HCT116 (cell line): ENCODE data around the gene DMGDH. TPM values are rescaled to one million over a fixed set of nuclear protein-coding genes. Genes with fewer than 3 reads are reported as not detected.

Experiments
- ATAC-seq: fragments of 200-7000 bp; cut with Tn5 transposase; 2 replicates; pipeline ENCODE4 v1.9.1; 2020; ENCODE audit warnings: mild to moderate bottlenecking, moderate library complexity
- BruUV-seq: library from RNA; stranded (reverse); fragments of 400-500 nt; replicated peaks from 2 replicates; lab custom pipeline; 2021; lab: Mats Ljungman, UMichigan
- CTCF ChIA-PET: fragments of 300-600 bp; sonication (Branson Sonifier 250); formaldehyde crosslinking; loops from one replicate; lab custom pipeline; 2021; ENCODE audit warnings: antibody characterized with exemption; lab: Charles Lee
- POLR2A ChIA-PET: fragments of 300-600, 350-600 bp; sonication (Branson Sonifier 250); formaldehyde crosslinking; loops from one replicate; lab custom pipeline; 2021; ENCODE audit warnings: antibody characterized with exemption; lab: Charles Lee
- RAD21 ChIA-PET, 2 experiments: fragments of 300-600 bp; sonication (Branson Sonifier 250); formaldehyde crosslinking; loops; one replicate each; lab custom pipeline; 2023; ENCODE audit warnings: low total read pairs in 2 of 2; ENCODE audit not compliant: uncharacterized antibody in 2 of 2, unreplicated experiment in 2 of 2, low non-redundant PET in 1 of 2; lab: Charles Lee
- DNase-seq: peaks from one replicate; pipeline ENCODE4 v3.0.0-alpha.2; 2010; ENCODE audit warnings: low read depth, low spot score
- H2AFZ ChIP-seq: fragments of 200-600 bp; shearing (Covaris generic), sonication (generic); 2 replicates; pipeline ENCODE4 v1.6.1; 2017; ENCODE audit warnings: low read depth, mixed run types, mixed read lengths, antibody characterized with exemption, low read length; ENCODE audit not compliant: poor library complexity, severe bottlenecking
- H3K27ac ChIP-seq: 2 replicates; pipeline ENCODE4 v1.5.1; 2012; ENCODE audit warnings: low read depth, low read length
- H3K27me3 ChIP-seq: fragments of 200-600 bp; sonication (generic); 2 replicates; pipeline ENCODE4 v1.6.1; 2016; ENCODE audit warnings: mixed run types, low read length, mixed read lengths; ENCODE audit not compliant: insufficient read depth
- H3K36me3 ChIP-seq, 2 experiments: fragments of 200-500 bp in 1 of 2; fragments of 200-600 bp in 1 of 2; sonication (Bioruptor generic) in 1 of 2; sonication (generic) in 1 of 2; 2 replicates each; pipeline versions ENCODE4 v1.5.1 to v1.6.1; 2014 to 2016; ENCODE audit warnings: low read length in 2 of 2, inconsistent platforms in 1 of 2, mixed read lengths in 1 of 2, mixed run types in 1 of 2; ENCODE audit not compliant: insufficient read depth in 2 of 2, control insufficient read depth in 1 of 2
- H3K4me1 ChIP-seq, 2 experiments: fragments of 200-600 bp in 1 of 2; sonication (generic) in 1 of 2; 2 replicates each; pipeline versions ENCODE4 v1.5.1 to v1.6.1; 2012 to 2017; ENCODE audit warnings: low read length in 2 of 2, inconsistent platforms in 1 of 2, mild to moderate bottlenecking in 1 of 2, mixed read lengths in 1 of 2, mixed run types in 1 of 2, moderate library complexity in 1 of 2; ENCODE audit not compliant: insufficient read depth in 2 of 2, control insufficient read depth in 1 of 2
- H3K4me2 ChIP-seq: fragments of 200-600 bp; sonication (generic); 2 replicates; pipeline ENCODE4 v1.6.1; 2017; ENCODE audit warnings: mixed run types, low read length, mixed read lengths
- H3K4me3 ChIP-seq, 2 experiments: fragments of 200-600 bp in 1 of 2; sonication (generic) in 1 of 2; replicated peaks in 1 of 2; 2 replicates each; pipeline ENCODE4 v1.5.1; 2011 to 2016; ENCODE audit warnings: low read length in 2 of 2, control low read depth in 1 of 2, low read depth in 1 of 2, mild to moderate bottlenecking in 1 of 2, mixed read lengths in 1 of 2, mixed run types in 1 of 2
- H3K79me2 ChIP-seq: fragments of 200-600 bp; sonication (generic); 2 replicates; pipeline ENCODE4 v1.6.1; 2017; ENCODE audit warnings: mild to moderate bottlenecking, mixed run types, low read length, moderate library complexity, mixed read lengths; ENCODE audit not compliant: insufficient read depth
- H3K9ac ChIP-seq: fragments of 200-600 bp; sonication (generic); 2 replicates; pipeline ENCODE4 v1.6.1; 2016; ENCODE audit warnings: low read length, mixed read lengths
- H3K9me2 ChIP-seq: fragments of 200-600 bp; sonication (generic), shearing (Covaris generic); 2 replicates; pipeline ENCODE4 v1.6.1; 2017; ENCODE audit warnings: mixed run types, mild to moderate bottlenecking, moderate library complexity; ENCODE audit not compliant: insufficient read depth
- H3K9me3 ChIP-seq, 2 experiments: fragments of 200-500 bp in 1 of 2; fragments of 200-600 bp in 1 of 2; sonication (Bioruptor generic) in 1 of 2; sonication (generic) in 1 of 2; 2 replicates each; pipeline ENCODE4 v1.6.1; 2014 to 2017; ENCODE audit warnings: low read length in 2 of 2, mixed read lengths in 2 of 2, inconsistent platforms in 1 of 2, low read depth in 1 of 2, mild to moderate bottlenecking in 1 of 2, mixed run types in 1 of 2, moderate library complexity in 1 of 2; ENCODE audit not compliant: control insufficient read depth in 1 of 2, insufficient read depth in 1 of 2
- H4K20me1 ChIP-seq: fragments of 200-600 bp; sonication (generic), shearing (Covaris generic); 2 replicates; pipeline ENCODE4 v1.6.1; 2017; ENCODE audit warnings: mixed run types, mild to moderate bottlenecking, moderate library complexity; ENCODE audit not compliant: insufficient read depth
- CEBPB ChIP-seq: IDR thresholded peaks from 2 replicates; pipeline ENCODE4 v1.6.1; 2012; ENCODE audit warnings: low read depth
- CTCF ChIP-seq, 3 experiments: fragments of 200-600 bp in 1 of 3; sonication (generic) in 1 of 3; IDR thresholded peaks in 2 of 3; conservative IDR thresholded peaks in 1 of 3; 2 replicates each; pipeline ENCODE4 v1.5.1; 2012 to 2017; ENCODE audit warnings: low read depth in 2 of 3, low read length in 2 of 3, antibody characterized with exemption in 1 of 3, borderline replicate concordance in 1 of 3, control low read depth in 1 of 3, mild to moderate bottlenecking in 1 of 3, mixed read lengths in 1 of 3, mixed run types in 1 of 3, moderate library complexity in 1 of 3; ENCODE audit not compliant: insufficient read depth in 1 of 3
- EGR1 ChIP-seq: IDR thresholded peaks from 2 replicates; pipeline ENCODE4 v1.6.1; 2012; ENCODE audit warnings: low read depth
- ELF1 ChIP-seq: IDR thresholded peaks from 2 replicates; pipeline ENCODE4 v1.6.1; 2012; ENCODE audit warnings: low read depth, borderline replicate concordance
- POLR2A ChIP-seq: IDR thresholded peaks from 2 replicates; pipeline ENCODE4 v1.7.0; 2011; ENCODE audit warnings: borderline replicate concordance; ENCODE audit not compliant: insufficient read depth, insufficient read length; ENCODE audit errors: extremely low read depth
- POLR2AphosphoS5 ChIP-seq: IDR thresholded peaks from 2 replicates; pipeline ENCODE4 v1.6.1; 2011; ENCODE audit warnings: mild to moderate bottlenecking, low read depth, low read length, moderate library complexity
- REST ChIP-seq: IDR thresholded peaks from 2 replicates; pipeline ENCODE4 v1.6.1; 2012; ENCODE audit warnings: low read depth
- SIN3A ChIP-seq: IDR thresholded peaks from 2 replicates; pipeline ENCODE4 v1.6.1; 2012; ENCODE audit warnings: low read depth
- TCF7L2 ChIP-seq: IDR thresholded peaks from 2 replicates; pipeline ENCODE4 v1.7.0; 2011; ENCODE audit warnings: borderline replicate concordance, inconsistent platforms; ENCODE audit not compliant: insufficient read depth, insufficient read length; ENCODE audit errors: extremely low read depth
- YY1 ChIP-seq: IDR thresholded peaks from 2 replicates; pipeline ENCODE4 v1.6.1; 2011; ENCODE audit warnings: low read length, low read depth, moderate library complexity, mild to moderate bottlenecking; ENCODE audit not compliant: insufficient replicate concordance; ENCODE audit errors: extremely low read depth
- ZFX ChIP-seq: fragments of 450-650 bp; IDR thresholded peaks from 2 replicates; pipeline ENCODE4 v1.6.1; 2017
- intact Hi-C: fragments of 100-400 bp; cut with micrococcal nuclease; formaldehyde crosslinking; loops from 2 replicates; pipeline ENCODE4 v1.10.0; 2022
- total RNA-seq: library from RNA; stranded (reverse); gene quantifications from one replicate; pipeline ENCODE4 v1.2.1, GENCODE V29; 2021; ENCODE audit not compliant: unreplicated experiment
- TF ChIP-seq, protein P1 (sequence below): IDR thresholded peaks from 2 replicates; pipeline ENCODE4 v1.6.1; 2012
- TF ChIP-seq, protein P2 (sequence below): IDR thresholded peaks from 2 replicates; pipeline ENCODE4 v1.6.1; 2011; ENCODE audit warnings: mild to moderate bottlenecking, low read length, moderate library complexity; ENCODE audit not compliant: insufficient replicate concordance; ENCODE audit errors: extremely low read depth

Gene DMGDH
- total RNA-seq, 1 experiment from 2014 or later: 2.3 TPM

DNA sequence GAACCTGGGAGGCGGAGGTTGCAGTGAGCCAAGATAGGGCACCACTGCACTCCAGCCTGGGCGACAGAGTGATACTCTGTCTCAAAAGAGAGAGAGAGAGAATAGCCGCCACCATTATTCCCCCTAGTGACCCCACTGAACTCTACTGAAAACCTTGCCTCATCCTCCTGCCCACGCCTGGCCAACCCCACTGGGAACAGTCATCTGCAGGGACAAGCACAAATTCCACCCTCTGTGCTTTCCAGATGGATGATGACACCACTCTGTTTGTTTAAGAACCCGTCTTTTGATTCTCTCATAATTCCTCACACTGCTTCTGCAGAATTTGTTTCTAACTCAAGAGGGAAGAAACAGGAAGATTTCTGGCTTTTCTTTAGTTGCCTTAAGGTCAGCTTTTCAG lies 12.3 kb upstream of the DMGDH start:
- no peaks in the 10 kb centered on the region for H3K36me3 ChIP-seq
- no peak overlapping the region for H3K4me2 ChIP-seq
- POLR2A ChIA-PET: no interaction called here
- RAD21 ChIA-PET: no interaction called here
- H3K4me1 ChIP-seq: no peaks in the 10 kb centered on the region
- BruUV-seq: no TSS peak
- H3K79me2 ChIP-seq: no peaks in the 10 kb centered on the region
- no peak for DNase-seq
- no peaks in the 10 kb centered on the region for H4K20me1 ChIP-seq
- no peak overlapping the region for H2AFZ ChIP-seq
- no peak for ATAC-seq
- intact Hi-C loops: no loop called here
- H3K27me3 ChIP-seq: no peaks in the 10 kb centered on the region
- CTCF ChIA-PET: interaction anchor here (1.2 kb wide), 1 partner anchor 52 kb away, joined by 3 read pairs; no protein-coding TSS in a partner anchor
- H3K27ac ChIP-seq: no peak overlapping the region
- H3K9me3 ChIP-seq: no peaks in the 10 kb centered on the region
- no peaks in the 10 kb centered on the region for H3K9me2 ChIP-seq
- H3K9ac ChIP-seq: no peak overlapping the region
- TF ChIP-seq EGR1: no peak
- no peak for TF ChIP-seq ELF1
- TF ChIP-seq POLR2A: no peak
- TF ChIP-seq CTCF (IDR thresholded peaks at IDR 0.05 in 2 of 3, conservative IDR thresholded peaks at IDR 0.05 in 1 of 3; ENCODE audit: borderline replicate concordance in 1 of 3, insufficient read depth in 1 of 3, low read depth in 2 of 3, low read length in 2 of 3): no peak
- TF ChIP-seq, protein P1, sequence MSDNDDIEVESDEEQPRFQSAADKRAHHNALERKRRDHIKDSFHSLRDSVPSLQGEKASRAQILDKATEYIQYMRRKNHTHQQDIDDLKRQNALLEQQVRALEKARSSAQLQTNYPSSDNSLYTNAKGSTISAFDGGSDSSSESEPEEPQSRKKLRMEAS: no peak
- no peak for TF ChIP-seq YY1
- TF ChIP-seq SIN3A: no peak
- TF ChIP-seq TCF7L2: no peak
- TF ChIP-seq POLR2AphosphoS5: no peak
- no peak for TF ChIP-seq REST
- TF ChIP-seq, protein P2, sequence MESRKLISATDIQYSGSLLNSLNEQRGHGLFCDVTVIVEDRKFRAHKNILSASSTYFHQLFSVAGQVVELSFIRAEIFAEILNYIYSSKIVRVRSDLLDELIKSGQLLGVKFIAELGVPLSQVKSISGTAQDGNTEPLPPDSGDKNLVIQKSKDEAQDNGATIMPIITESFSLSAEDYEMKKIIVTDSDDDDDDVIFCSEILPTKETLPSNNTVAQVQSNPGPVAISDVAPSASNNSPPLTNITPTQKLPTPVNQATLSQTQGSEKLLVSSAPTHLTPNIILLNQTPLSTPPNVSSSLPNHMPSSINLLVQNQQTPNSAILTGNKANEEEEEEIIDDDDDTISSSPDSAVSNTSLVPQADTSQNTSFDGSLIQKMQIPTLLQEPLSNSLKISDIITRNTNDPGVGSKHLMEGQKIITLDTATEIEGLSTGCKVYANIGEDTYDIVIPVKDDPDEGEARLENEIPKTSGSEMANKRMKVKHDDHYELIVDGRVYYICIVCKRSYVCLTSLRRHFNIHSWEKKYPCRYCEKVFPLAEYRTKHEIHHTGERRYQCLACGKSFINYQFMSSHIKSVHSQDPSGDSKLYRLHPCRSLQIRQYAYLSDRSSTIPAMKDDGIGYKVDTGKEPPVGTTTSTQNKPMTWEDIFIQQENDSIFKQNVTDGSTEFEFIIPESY: no peak
- TF ChIP-seq ZFX: no peak
- no peak for TF ChIP-seq CEBPB
- H3K4me3 ChIP-seq: no peak overlapping the region
